Fibroblast of lung (primary cell): ENCODE measurements around the gene FAXC. TPM values are rescaled to one million over a fixed set of nuclear protein-coding genes. Genes with fewer than 3 reads are reported as not detected.

ENCODE experiments used
- DNase-seq, 2 donors: peaks; one replicate each; pipeline versions ENCODE4 v3.0.0 to v3.0.0-alpha.2; 2010; ENCODE audit warnings: low read depth in 2 of 2
- H2AFZ ChIP-seq: 2 replicates; pipeline ENCODE4 v1.5.1; 2012; ENCODE audit warnings: low read length, control low read depth, inconsistent platforms
- H3K27ac ChIP-seq: 2 replicates; pipeline ENCODE4 v1.5.1; 2011; ENCODE audit warnings: low read length, control low read depth; ENCODE audit not compliant: insufficient read depth
- H3K27me3 ChIP-seq: 2 replicates; pipeline ENCODE4 v1.5.1; 2011; ENCODE audit warnings: mild to moderate bottlenecking, low read length; ENCODE audit not compliant: control insufficient read depth, insufficient read depth
- H3K36me3 ChIP-seq: 2 replicates; pipeline ENCODE4 v1.5.1; 2011; ENCODE audit warnings: low read length; ENCODE audit not compliant: control insufficient read depth, insufficient read depth
- H3K4me1 ChIP-seq: 2 replicates; pipeline ENCODE4 v1.5.1; 2011; ENCODE audit warnings: low read length; ENCODE audit not compliant: control insufficient read depth, insufficient read depth; ENCODE audit errors: extremely low read depth
- H3K4me2 ChIP-seq: 2 replicates; pipeline ENCODE4 v1.5.1; 2011; ENCODE audit warnings: low read length, control low read depth; ENCODE audit not compliant: insufficient read depth; ENCODE audit errors: extremely low read depth
- H3K4me3 ChIP-seq, 4 experiments: fragments of 200-600 bp in 1 of 4; sonication (generic) in 1 of 4; replicated peaks in 1 of 4; 2 replicates each; pipeline ENCODE4 v1.5.1; 2011 to 2016; ENCODE audit warnings: low read length in 4 of 4, low read depth in 3 of 4, mild to moderate bottlenecking in 3 of 4, control low read depth in 2 of 4, inconsistent platforms in 1 of 4, mixed read lengths in 1 of 4; ENCODE audit not compliant: insufficient read depth in 1 of 4; ENCODE audit errors: control extremely low read depth in 1 of 4
- H3K79me2 ChIP-seq: 2 replicates; pipeline ENCODE4 v1.5.1; 2012; ENCODE audit warnings: mild to moderate bottlenecking, low read length, inconsistent platforms; ENCODE audit not compliant: control insufficient read depth, insufficient read depth
- H3K9ac ChIP-seq: 2 replicates; pipeline ENCODE4 v1.5.1; 2011; ENCODE audit warnings: mild to moderate bottlenecking, low read length, control low read depth; ENCODE audit not compliant: insufficient read depth
- H3K9me3 ChIP-seq: 2 replicates; pipeline ENCODE4 v1.5.1; 2012; ENCODE audit warnings: low read depth, low read length; ENCODE audit not compliant: control insufficient read depth, insufficient read depth
- H4K20me1 ChIP-seq: 2 replicates; pipeline ENCODE4 v1.5.1; 2011; ENCODE audit warnings: low read length; ENCODE audit not compliant: control insufficient read depth, insufficient read depth; ENCODE audit errors: extremely low read depth
- CTCF ChIP-seq, 2 donors: IDR thresholded peaks in 1 of 2; conservative IDR thresholded peaks in 1 of 2; 1 replicate in 1 of 2; 2 replicates in 1 of 2; pipeline ENCODE4 v1.5.1; 2011 to 2012; ENCODE audit warnings: low read length in 2 of 2, control low read depth in 1 of 2, inconsistent platforms in 1 of 2, low read depth in 1 of 2, mild to moderate bottlenecking in 1 of 2
- EZH2 ChIP-seq: IDR thresholded peaks from 2 replicates; pipeline ENCODE4 v1.5.1; 2012; ENCODE audit warnings: low read length, control low read depth, mild to moderate bottlenecking; ENCODE audit errors: missing control alignments
- polyA plus RNA-seq, 2 donors: library from polyadenylated mRNA; depleted of rRNA in 1 of 2; stranded (reverse) in 1 of 2; unstranded in 1 of 2; fragments of >200 nt; gene quantifications; 2 replicates each; pipeline ENCODE4 v1.2.1, GENCODE V29; 2011 to 2012; ENCODE audit warnings: missing spikeins in 1 of 2
- total RNA-seq: library from RNA; depleted of rRNA; stranded (reverse); fragments of >200 nt; gene quantifications from 2 replicates; pipeline ENCODE4 v1.2.1, GENCODE V29; 2014

FAXC gene
- total and polyA plus RNA-seq, 2 donors (not counting 1 experiment from before 2014, with no cell fraction given), result 0.17 to 2.7 TPM

DNA sequence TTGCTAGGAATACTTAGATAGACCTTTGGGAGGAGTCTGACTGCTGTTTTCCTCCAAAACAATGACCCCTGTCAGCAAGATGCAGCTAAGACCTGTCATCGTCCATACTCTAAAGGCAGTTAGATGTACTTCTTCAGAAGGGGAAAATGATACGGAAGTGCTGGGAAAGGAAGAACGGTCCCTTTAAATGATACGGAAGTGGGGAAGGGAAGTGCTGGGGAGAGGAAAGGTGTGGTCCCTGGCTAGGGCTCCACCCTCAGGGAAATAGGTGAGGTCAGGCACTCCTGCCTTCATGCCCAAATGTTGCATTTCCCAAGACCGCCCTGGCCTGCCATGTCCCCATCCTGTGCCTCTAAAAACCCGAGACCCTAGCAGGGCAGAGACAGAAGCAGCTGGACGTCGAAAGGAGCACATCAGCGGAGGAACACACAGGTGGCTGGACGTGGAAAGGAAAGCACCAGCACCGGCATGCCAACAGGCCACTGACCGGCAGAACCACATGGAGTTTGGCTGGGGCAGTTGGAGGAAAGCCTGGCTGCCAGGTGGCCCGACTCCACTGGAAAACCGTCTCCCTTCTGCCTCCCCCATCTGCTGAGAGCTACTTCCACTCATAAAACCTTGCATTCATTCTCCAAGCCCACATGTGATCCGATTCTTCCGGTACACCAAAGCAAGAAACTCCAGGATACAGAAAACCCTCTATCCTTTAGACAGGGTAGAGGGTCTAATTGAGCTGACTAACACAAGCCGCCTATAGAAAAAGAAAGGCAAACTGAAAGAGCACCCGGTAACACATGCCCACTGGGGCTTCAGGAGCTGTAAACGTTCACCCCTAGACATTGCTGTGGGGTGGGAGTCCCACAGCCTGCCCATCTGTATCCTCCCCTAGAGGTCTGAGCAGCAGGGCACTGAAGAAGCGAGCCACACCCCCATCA lies 94.6 kb downstream of the FAXC start:
- no peaks in the 10 kb centered on the region for H3K27me3 ChIP-seq
- no peaks in the 10 kb centered on the region for H3K4me1 ChIP-seq
- no peak overlapping the region for H3K9ac ChIP-seq
- no peaks in the 10 kb centered on the region for H3K9me3 ChIP-seq
- no peak overlapping the region for H3K4me2 ChIP-seq
- H2AFZ ChIP-seq, result no peak overlapping the region
- H4K20me1 ChIP-seq, result no peaks in the 10 kb centered on the region
- no peak overlapping the region for H3K4me3 ChIP-seq
- H3K36me3 ChIP-seq, result no peaks in the 10 kb centered on the region
- H3K79me2 ChIP-seq, result no peaks in the 10 kb centered on the region
- no peak for TF ChIP-seq EZH2
- TF ChIP-seq CTCF (conservative IDR thresholded peaks at IDR 0.05 in 1 of 2, IDR thresholded peaks at IDR 0.05 in 1 of 2; ENCODE audit: low read depth in 1 of 2, low read length in 2 of 2), result no peak
- no peak for DNase-seq
- no peak overlapping the region for H3K27ac ChIP-seq

GRCh38 chr6:99253271-99253670 lies 96.2 kb downstream of the FAXC start:
- no peaks in the 10 kb centered on the region for H3K79me2 ChIP-seq
- DNase-seq, result no peak
- H3K9me3 ChIP-seq, result no peaks in the 10 kb centered on the region
- TF ChIP-seq CTCF (conservative IDR thresholded peaks at IDR 0.05 in 1 of 2, IDR thresholded peaks at IDR 0.05 in 1 of 2; ENCODE audit: low read depth in 1 of 2, low read length in 2 of 2), result no peak
- no peak for TF ChIP-seq EZH2
- no peak overlapping the region for H3K9ac ChIP-seq
- H3K27me3 ChIP-seq, result no peaks in the 10 kb centered on the region
- H3K27ac ChIP-seq, result no peak overlapping the region
- no peaks in the 10 kb centered on the region for H4K20me1 ChIP-seq
- H3K36me3 ChIP-seq, result no peaks in the 10 kb centered on the region
- H3K4me1 ChIP-seq, result no peaks in the 10 kb centered on the region
- no peak overlapping the region for H2AFZ ChIP-seq
- H3K4me3 ChIP-seq, result no peak overlapping the region
- no peak overlapping the region for H3K4me2 ChIP-seq

DNA sequence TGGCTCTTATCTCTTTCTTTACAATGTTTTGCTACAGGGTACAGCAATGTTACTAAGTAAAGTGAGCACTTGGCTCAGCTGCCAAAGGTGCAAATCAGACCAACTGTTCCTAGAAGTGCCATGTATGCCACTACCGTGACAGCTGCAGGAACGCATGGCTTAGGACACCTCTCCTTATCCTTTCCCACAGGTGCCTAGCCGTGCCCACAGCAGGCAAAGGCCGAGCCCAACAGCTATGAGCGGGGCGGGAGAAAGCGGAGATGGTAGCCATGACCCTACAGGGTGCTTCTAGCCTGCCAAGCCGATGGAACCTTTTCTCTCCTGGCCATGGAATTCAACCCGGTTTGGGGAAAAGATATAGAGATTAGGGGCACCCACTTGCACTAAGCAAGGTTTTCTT lies 97.1 kb downstream of the FAXC start:
- Histone ChIP-seq H3K4me1 (no peaks in the 10 kb centered on the region), H2AFZ (no peak overlapping the region), H3K27ac (no peak overlapping the region), H4K20me1 (no peaks in the 10 kb centered on the region), H3K4me2 (no peak overlapping the region), H3K9me3 (no peaks in the 10 kb centered on the region), H3K9ac (no peak overlapping the region), H3K27me3 (no peaks in the 10 kb centered on the region), H3K36me3 (no peaks in the 10 kb centered on the region), H3K79me2 (no peaks in the 10 kb centered on the region), H3K4me3 (no peak overlapping the region)
- DNase-seq, result no peak
- no peak for TF ChIP-seq CTCF (conservative IDR thresholded peaks at IDR 0.05 in 1 of 2, IDR thresholded peaks at IDR 0.05 in 1 of 2; ENCODE audit: low read depth in 1 of 2, low read length in 2 of 2)
